ENCODE data around the gene IL20RA.

DNA sequence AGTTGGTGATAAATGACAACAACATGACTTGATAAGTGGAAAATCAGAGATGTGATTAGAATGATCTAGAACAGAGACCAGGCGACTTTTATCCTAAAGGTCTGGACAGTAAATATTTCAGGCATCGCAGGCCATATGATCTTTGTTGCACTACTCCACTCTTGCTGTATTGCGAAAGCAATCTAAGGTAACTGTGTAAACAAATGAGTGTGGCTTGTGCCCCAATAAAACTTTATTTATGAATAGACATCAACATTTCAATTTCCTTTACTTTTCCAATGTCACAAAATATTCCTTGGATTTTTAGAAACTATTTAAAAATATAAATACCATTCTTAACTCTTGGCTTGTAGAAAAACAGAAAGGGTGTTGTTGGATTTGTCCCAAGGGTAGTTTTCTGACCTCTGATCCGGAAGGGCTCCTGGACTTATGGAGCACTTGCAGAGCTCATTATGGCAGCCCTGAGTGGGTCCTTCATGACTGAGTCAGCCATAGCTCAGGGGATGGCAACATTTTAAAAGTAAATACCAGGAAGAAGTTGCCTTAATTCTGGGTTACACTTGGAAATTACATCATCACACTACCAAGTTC is 34.5 kb downstream of the IL20RA start:
- TF ChIP-seq CTCF (IDR thresholded peaks at IDR 0.05; ENCODE audit: control extremely low read depth in 1 of 3, insufficient read depth in 1 of 3, low read depth in 1 of 3, low read length in 3 of 3) (no peak), CREB1 (IDR thresholded peaks at IDR 0.05) (no peak), EP300 (IDR thresholded peaks at IDR 0.05; ENCODE audit: borderline replicate concordance in 1 of 2, low read depth in 2 of 2, low read length in 2 of 2) (no peak), RFX5 (IDR thresholded peaks at IDR 0.05; ENCODE audit: borderline replicate concordance, low read depth, low read length) (no peak), SUZ12 (IDR thresholded peaks at IDR 0.05; ENCODE audit: low read length) (no peak), JUN (IDR thresholded peaks at IDR 0.05; ENCODE audit: low read depth, low read length) (no peak), YY1 (IDR thresholded peaks at IDR 0.05; ENCODE audit: low read depth, low read length) (no peak), CEBPB (IDR thresholded peaks at IDR 0.05; ENCODE audit: low read depth, low read length) (no peak), ZNF274 (IDR thresholded peaks at IDR 0.05; ENCODE audit: borderline replicate concordance, extremely low read depth, low read length) (no peak), HDAC6 (IDR thresholded peaks at IDR 0.05; ENCODE audit: low read depth, low read length) (no peak)
